Neuron (in vitro differentiated cells): ENCODE data around the gene ULBP1.
"Not testable (repeated sequence)": the region's sequence is repeated elsewhere in the genome, so short reads cannot be mapped to it uniquely, and the experiment has no call there.

Experiments used
- H2AFZ ChIP-seq: one replicate; pipeline ENCODE4 v1.6.1; 2013; ENCODE audit warnings: low read depth, mild to moderate bottlenecking, inconsistent platforms, low read length, moderate library complexity
- H3K27me3 ChIP-seq: one replicate; pipeline ENCODE4 v1.6.1; 2013; ENCODE audit warnings: low read length; ENCODE audit not compliant: insufficient read depth
- H3K36me3 ChIP-seq: one replicate; pipeline ENCODE4 v1.6.1; 2013; ENCODE audit warnings: low read length; ENCODE audit not compliant: insufficient read depth
- H3K4me1 ChIP-seq: one replicate; pipeline ENCODE4 v1.6.1; 2013; ENCODE audit warnings: low read length; ENCODE audit not compliant: insufficient read depth
- H3K4me3 ChIP-seq: 2 replicates; pipeline ENCODE4 v1.5.1; 2013; ENCODE audit warnings: mild to moderate bottlenecking, low read length, moderate library complexity
- H3K9me3 ChIP-seq: one replicate; pipeline ENCODE4 v1.6.1; 2013; ENCODE audit warnings: low read length

Gene ULBP1

DNA sequence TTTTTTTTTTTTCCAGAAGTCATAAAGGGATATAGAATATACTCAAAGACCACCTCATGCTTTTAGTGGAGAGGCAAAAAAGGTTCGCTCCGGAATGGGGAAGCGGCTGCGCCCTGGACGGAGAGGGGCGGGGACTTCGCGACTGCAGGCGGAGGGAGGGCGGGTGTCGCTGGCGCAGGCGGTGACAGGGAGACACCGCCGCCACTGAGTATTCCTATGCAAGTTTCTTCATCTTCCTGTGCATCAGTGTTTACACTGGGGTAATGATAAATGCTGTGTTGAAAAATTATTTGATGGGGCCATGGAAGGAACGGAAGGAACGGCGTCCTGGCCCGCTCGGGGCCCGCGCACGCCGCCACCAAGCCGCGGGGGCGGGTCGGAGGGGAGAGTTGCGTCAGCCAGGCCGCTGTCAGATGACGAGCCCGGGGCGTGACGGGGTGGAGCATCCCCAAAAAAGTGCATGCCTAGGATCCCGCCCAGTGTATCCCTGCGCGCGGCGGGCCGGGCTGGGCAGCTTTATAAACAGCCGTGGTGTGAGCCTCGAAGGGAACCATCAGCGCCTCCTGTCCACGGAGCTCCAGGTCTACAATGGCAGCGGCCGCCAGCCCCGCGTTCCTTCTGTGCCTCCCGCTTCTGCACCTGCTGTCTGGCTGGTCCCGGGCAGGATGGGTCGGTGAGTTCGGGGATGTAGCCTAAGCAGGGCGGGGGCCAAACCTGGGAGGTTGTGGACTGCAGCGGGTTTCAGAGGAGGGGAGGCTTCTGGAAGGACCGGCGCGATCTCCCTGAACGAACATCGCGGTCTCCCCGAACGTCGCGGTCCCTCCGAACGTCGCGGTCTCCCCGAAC, at the start of gene ULBP1:
TSS of gene ULBP1 (plus strand) at position 482 of the 846 bp plus-strand sequence. CDS start at position 589, 107 bp downstream.
- Histone ChIP-seq H3K9me3 (no peaks in the 10 kb centered on the region), H3K4me3 (peak within 1 kb of the TSS; percentile 51), H3K27me3 (peaks cover 82% of the 10 kb centered on the region), H3K4me1 (peaks cover 17% of the 10 kb centered on the region), H2AFZ (peak within 1 kb of the TSS; percentile 66), H3K36me3 (no peaks in the 10 kb centered on the region)

GRCh38 chr6:149915970-149916865, 47.5 kb upstream of the ULBP1 start:
- Histone ChIP-seq H3K4me3 (no peak overlapping the region), H3K36me3 (no peaks in the 10 kb centered on the region), H3K9me3 (peaks cover 2% of the 10 kb centered on the region), H3K4me1 (no peaks in the 10 kb centered on the region), H2AFZ (no peak overlapping the region), H3K27me3 (peaks cover 15% of the 10 kb centered on the region)

DNA sequence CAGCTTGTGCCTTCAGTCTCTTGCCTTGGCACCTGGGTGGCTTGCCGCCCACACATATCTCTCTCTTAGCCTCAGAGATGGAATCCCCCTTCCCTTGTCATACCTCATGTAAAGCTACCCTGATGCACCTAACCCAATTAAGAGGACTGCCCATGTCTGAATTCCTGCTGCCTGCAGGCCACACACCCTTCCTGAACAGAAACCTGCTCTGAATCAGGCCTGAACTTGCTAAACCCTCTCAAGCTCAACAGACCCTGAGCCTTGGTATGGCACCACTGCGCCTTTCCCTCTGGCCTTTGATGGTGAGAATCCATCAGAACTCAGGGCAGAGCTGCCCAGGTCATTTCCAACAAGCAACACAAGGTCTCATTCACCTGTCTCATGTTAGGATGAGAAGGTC, 46.1 kb upstream of the ULBP1 start:
- H3K9me3 ChIP-seq = peaks cover 2% of the 10 kb centered on the region

GRCh38 chr6:149918151-149918905, 45.4 kb upstream of the ULBP1 start:
- no peaks in the 10 kb centered on the region for H3K36me3 ChIP-seq
- H3K4me1 ChIP-seq = peaks cover 8% of the 10 kb centered on the region
- no peak overlapping the region for H3K4me3 ChIP-seq
- H2AFZ ChIP-seq = no peak overlapping the region
- peaks cover 2% of the 10 kb centered on the region for H3K9me3 ChIP-seq
- H3K27me3 ChIP-seq = peaks cover 28% of the 10 kb centered on the region

More for the DNA sequence above, 46.1 kb upstream of the ULBP1 start:
- Histone ChIP-seq H3K36me3 (no peaks in the 10 kb centered on the region), H3K27me3 (peaks cover 28% of the 10 kb centered on the region), H2AFZ (no peak overlapping the region), H3K4me1 (peaks cover 3% of the 10 kb centered on the region), H3K4me3 (no peak overlapping the region)

DNA sequence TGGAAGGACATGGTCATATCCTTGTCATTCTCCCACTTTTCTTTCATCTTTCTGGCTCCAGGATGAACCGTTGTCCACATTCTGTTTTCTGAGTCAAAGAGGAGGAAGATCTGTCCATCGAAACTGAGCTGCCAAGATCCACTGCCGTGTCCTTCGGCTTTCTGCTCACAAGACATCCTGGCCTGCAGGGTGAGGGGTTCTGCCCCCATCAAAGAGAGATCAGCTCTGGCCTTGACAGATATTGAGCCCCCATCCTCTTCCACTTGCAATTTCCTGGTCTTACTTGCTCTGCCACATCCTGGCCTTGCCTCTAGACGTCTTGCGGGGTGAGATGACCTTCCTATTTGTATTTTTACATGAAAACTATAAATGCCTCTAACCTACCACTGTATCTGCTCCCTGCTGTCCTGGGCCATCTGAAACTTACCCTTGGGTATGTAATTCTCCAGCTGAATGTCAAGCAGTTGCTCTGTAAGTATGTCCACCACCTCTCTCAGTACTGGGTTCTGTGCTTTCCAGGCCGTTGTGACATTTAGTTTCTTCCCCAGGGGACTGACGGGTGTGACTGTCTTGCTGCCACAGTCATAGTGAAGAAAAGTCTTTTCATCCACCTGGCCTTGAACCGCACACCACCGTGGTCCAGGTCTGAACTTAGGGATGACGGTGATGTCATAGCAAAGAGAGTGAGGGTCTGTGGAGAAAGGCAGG, 44.5 kb upstream of the ULBP1 start:
- H3K27me3 ChIP-seq = peaks cover 32% of the 10 kb centered on the region
- not testable (repeated sequence) for H3K9me3 ChIP-seq, H2AFZ ChIP-seq, H3K4me1 ChIP-seq, H3K36me3 ChIP-seq, H3K4me3 ChIP-seq

GRCh38 chr6:149919834-149920225, 43.9 kb upstream of the ULBP1 start:
- Histone ChIP-seq H3K4me3 (no peak overlapping the region), H3K27me3 (peaks cover 37% of the 10 kb centered on the region)

GRCh38 chr6:149921361-149921760, 42.4 kb upstream of the ULBP1 start:
- peaks cover 46% of the 10 kb centered on the region for H3K27me3 ChIP-seq
- no peaks in the 10 kb centered on the region for H3K36me3 ChIP-seq
- no peak overlapping the region for H2AFZ ChIP-seq
- H3K9me3 ChIP-seq = peaks cover 5% of the 10 kb centered on the region
- H3K4me1 ChIP-seq = peaks cover 16% of the 10 kb centered on the region
- H3K4me3 ChIP-seq = no peak overlapping the region

More at GRCh38 chr6:149919834-149920225, 43.9 kb upstream of the ULBP1 start:
- H3K4me1 ChIP-seq = peaks cover 8% of the 10 kb centered on the region
- no peaks in the 10 kb centered on the region for H3K36me3 ChIP-seq
- H3K9me3 ChIP-seq = peaks cover 5% of the 10 kb centered on the region
- no peak overlapping the region for H2AFZ ChIP-seq

DNA sequence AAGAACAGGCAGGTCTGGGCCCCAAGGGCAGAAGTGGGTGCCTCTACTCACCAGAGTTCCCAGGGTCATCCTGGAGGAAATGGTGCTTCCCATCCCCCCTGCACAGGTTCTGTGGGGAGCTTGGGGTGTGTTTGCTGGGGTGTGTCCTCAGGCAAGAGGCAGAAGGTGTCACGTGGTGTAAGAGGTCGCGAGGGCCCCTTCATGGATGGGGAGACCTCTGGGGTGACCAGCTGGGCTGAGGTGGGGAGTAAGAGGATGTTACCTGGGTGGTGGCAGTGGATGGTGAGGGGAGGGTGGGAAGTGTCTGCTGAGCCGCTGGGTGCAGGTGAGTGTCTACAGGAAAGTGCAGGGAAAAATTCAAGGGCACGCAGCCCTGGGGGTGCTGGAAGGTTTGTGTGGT, 41.7 kb upstream of the ULBP1 start:
- not testable (repeated sequence) for H3K9me3 ChIP-seq, H2AFZ ChIP-seq, H3K36me3 ChIP-seq, H3K4me3 ChIP-seq
- H3K4me1 ChIP-seq = peaks cover 16% of the 10 kb centered on the region
- peaks cover 46% of the 10 kb centered on the region for H3K27me3 ChIP-seq

DNA sequence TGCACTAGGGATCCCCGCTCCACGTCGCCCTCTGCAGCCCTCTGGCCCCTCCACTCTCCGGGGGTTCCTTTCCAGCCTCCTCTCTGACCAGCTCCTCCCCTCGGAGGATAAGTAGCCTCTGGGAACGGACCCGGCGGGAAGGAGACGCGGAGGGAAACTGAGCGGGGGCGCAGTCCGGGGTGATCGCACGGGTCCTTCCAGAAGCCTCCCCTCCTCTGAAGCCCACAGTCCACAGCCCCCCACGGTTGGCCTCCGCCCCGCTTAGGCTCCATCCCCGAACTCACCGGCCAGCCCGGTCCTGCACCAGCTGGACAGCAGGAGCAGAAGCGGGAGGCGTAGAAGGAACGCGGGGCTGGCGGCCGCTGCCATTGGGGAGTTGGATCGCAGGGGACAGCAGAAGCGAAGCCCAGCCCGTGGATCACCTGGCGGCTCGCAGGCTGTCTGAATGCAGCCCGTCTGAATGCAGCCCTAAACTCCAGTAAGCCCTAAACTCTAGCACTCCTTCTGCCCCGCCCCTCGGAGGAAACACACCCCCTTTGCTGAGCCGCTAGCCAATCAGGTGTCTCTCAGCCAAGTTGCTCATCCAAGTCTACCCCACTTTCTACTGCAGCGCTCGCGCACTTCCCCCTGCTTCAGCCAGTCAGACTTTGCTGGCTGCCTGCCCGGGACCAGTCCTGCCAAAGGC, 41.0 kb upstream of the ULBP1 start, which contains the start of gene RAET1G:
TSS of gene RAET1G (minus strand) at position 480 of the 685 bp plus-strand sequence. CDS start at position 369, 111 bp downstream.
- peaks cover 5% of the 10 kb centered on the region for H3K9me3 ChIP-seq
- peaks cover 16% of the 10 kb centered on the region for H3K4me1 ChIP-seq
- H2AFZ ChIP-seq = peak within 1 kb of the TSS; percentile 83
- no peaks in the 10 kb centered on the region for H3K36me3 ChIP-seq
- H3K4me3 ChIP-seq = peak within 1 kb of the TSS; percentile 60
- peaks cover 46% of the 10 kb centered on the region for H3K27me3 ChIP-seq

GRCh38 chr6:149923327-149923986, 40.3 kb upstream of the ULBP1 start:
- Histone ChIP-seq H3K4me1 (peaks cover 16% of the 10 kb centered on the region), H3K9me3 (peaks cover 5% of the 10 kb centered on the region), H3K36me3 (no peaks in the 10 kb centered on the region), H3K27me3 (peaks cover 42% of the 10 kb centered on the region), H3K4me3 (peak overlapping the region; percentile 60), H2AFZ (peak overlapping the region; percentile 83)

- Histone ChIP-seq H3K9me3 (peaks cover 5% of the 10 kb centered on the region), H2AFZ (no peak overlapping the region), H3K36me3 (no peaks in the 10 kb centered on the region), H3K4me3 (no peak overlapping the region), H3K27me3 (peaks cover 47% of the 10 kb centered on the region), H3K4me1 (peaks cover 16% of the 10 kb centered on the region)
Measured at GRCh38 chr6:149924206-149924932, 39.4 kb upstream of the ULBP1 start.
